ENCODE results near the gene INPP5D. TPM values are rescaled to one million over a fixed set of nuclear protein-coding genes. Genes with fewer than 3 reads are reported as not detected.
A peak's percentile ranks its signal among the peaks of the same experiment; 100 is the strongest.

The INPP5D gene
- total and polyA plus RNA-seq, 4 donors, result 7.6 to 26.1 (median 25.3) TPM

- peaks cover 4 to 10% (median 8%) of the 10 kb centered on the region in 5 donors for H3K4me1 ChIP-seq (ENCODE audit: control insufficient read depth in 5 of 5, insufficient read depth in 5 of 5, low read length in 5 of 5)
- peaks cover 0 to 3% (median 0%) of the 10 kb centered on the region in 4 donors for H3K36me3 ChIP-seq (ENCODE audit: control insufficient read depth in 4 of 4, insufficient read depth in 4 of 4, low read length in 4 of 4)
- no peak for TF ChIP-seq CTCF (IDR thresholded peaks at IDR 0.05; ENCODE audit: control extremely low read depth, extremely low read depth)
- no peaks in the 10 kb centered on the region for H3K9me3 ChIP-seq (ENCODE audit: control insufficient read depth in 4 of 4, insufficient read depth in 3 of 4, low read length in 3 of 4)
- no peaks in the 10 kb centered on the region for H3K27me3 ChIP-seq (ENCODE audit: control insufficient read depth in 3 of 3, insufficient read depth in 3 of 3, low read length in 2 of 3)
- peak overlapping the region in 1 of 2 donors; percentile 52 for H3K27ac ChIP-seq (ENCODE audit: low read depth in 1 of 2, low read length in 1 of 2)
- H3K4me3 ChIP-seq, result no peak overlapping the region
- 69 to 83% methylated on average over 3 of the region's 3 CpGs for WGBS, 2 donors
- ATAC-seq (ENCODE audit: insufficient read depth, low FRiP score), result no peak
- H3K9ac ChIP-seq (ENCODE audit: insufficient read depth in 1 of 2, low read length in 2 of 2), result no peak overlapping the region
- DNase-seq, result no peak
Measured at GRCh38 chr2:233211548-233211895, 151.4 kb downstream of the INPP5D start.

GRCh38 chr2:233213011-233213410, 152.9 kb downstream of the INPP5D start:
- 90 to 94% methylated on average over 15 of the region's 15 CpGs for WGBS, 2 donors
- no peaks in the 10 kb centered on the region for H3K36me3 ChIP-seq (ENCODE audit: control insufficient read depth in 4 of 4, insufficient read depth in 4 of 4, low read length in 4 of 4)
- peaks cover 4 to 10% (median 6%) of the 10 kb centered on the region in 5 donors for H3K4me1 ChIP-seq (ENCODE audit: control insufficient read depth in 5 of 5, insufficient read depth in 5 of 5, low read length in 5 of 5)
- no peak overlapping the region for H3K27ac ChIP-seq (ENCODE audit: low read depth in 1 of 2, low read length in 1 of 2)
- H3K4me3 ChIP-seq, result no peak overlapping the region
- DNase-seq, result no peak
- H3K27me3 ChIP-seq (ENCODE audit: control insufficient read depth in 3 of 3, insufficient read depth in 3 of 3, low read length in 2 of 3), result no peaks in the 10 kb centered on the region
- H3K9ac ChIP-seq (ENCODE audit: insufficient read depth in 1 of 2, low read length in 2 of 2), result no peak overlapping the region
- no peak for ATAC-seq (ENCODE audit: insufficient read depth, low FRiP score)
- H3K9me3 ChIP-seq (ENCODE audit: control insufficient read depth in 4 of 4, insufficient read depth in 3 of 4, low read length in 3 of 4), result no peaks in the 10 kb centered on the region
- no peak for TF ChIP-seq CTCF (IDR thresholded peaks at IDR 0.05; ENCODE audit: control extremely low read depth, extremely low read depth)

GRCh38 chr2:233213975-233214374, 153.8 kb downstream of the INPP5D start:
- H3K4me3 ChIP-seq, result no peak overlapping the region
- H3K36me3 ChIP-seq (ENCODE audit: control insufficient read depth in 4 of 4, insufficient read depth in 4 of 4, low read length in 4 of 4), result no peaks in the 10 kb centered on the region
- no peak for DNase-seq
- H3K27ac ChIP-seq (ENCODE audit: low read depth in 1 of 2, low read length in 1 of 2), result no peak overlapping the region
- ATAC-seq (ENCODE audit: insufficient read depth, low FRiP score), result no peak
- no peak for TF ChIP-seq CTCF (IDR thresholded peaks at IDR 0.05; ENCODE audit: control extremely low read depth, extremely low read depth)
- peaks cover 2 to 10% (median 5%) of the 10 kb centered on the region in 5 donors for H3K4me1 ChIP-seq (ENCODE audit: control insufficient read depth in 5 of 5, insufficient read depth in 5 of 5, low read length in 5 of 5)
- 89 to 92% methylated on average over 6 of the region's 6 CpGs for WGBS, 2 donors
- no peaks in the 10 kb centered on the region for H3K27me3 ChIP-seq (ENCODE audit: control insufficient read depth in 3 of 3, insufficient read depth in 3 of 3, low read length in 2 of 3)
- H3K9ac ChIP-seq (ENCODE audit: insufficient read depth in 1 of 2, low read length in 2 of 2), result no peak overlapping the region
- no peaks in the 10 kb centered on the region for H3K9me3 ChIP-seq (ENCODE audit: control insufficient read depth in 4 of 4, insufficient read depth in 3 of 4, low read length in 3 of 4)

- Histone ChIP-seq H3K27me3 (ENCODE audit: control insufficient read depth in 3 of 3, insufficient read depth in 3 of 3, low read length in 2 of 3) (no peaks in the 10 kb centered on the region), H3K9ac (ENCODE audit: insufficient read depth in 1 of 2, low read length in 2 of 2) (no peak overlapping the region), H3K9me3 (ENCODE audit: control insufficient read depth in 4 of 4, insufficient read depth in 3 of 4, low read length in 3 of 4) (no peaks in the 10 kb centered on the region), H3K4me1 (ENCODE audit: control insufficient read depth in 5 of 5, insufficient read depth in 5 of 5, low read length in 5 of 5) (no peaks in the 10 kb centered on the region), H3K36me3 (ENCODE audit: control insufficient read depth in 4 of 4, insufficient read depth in 4 of 4, low read length in 4 of 4) (no peaks in the 10 kb centered on the region), H3K4me3 (no peak overlapping the region), H3K27ac (ENCODE audit: low read depth in 1 of 2, low read length in 1 of 2) (no peak overlapping the region)
- no peak for ATAC-seq (ENCODE audit: insufficient read depth, low FRiP score)
- 68 to 73% methylated on average over 8 of the region's 8 CpGs for WGBS, 2 donors
- DNase-seq, result no peak
- TF ChIP-seq CTCF (IDR thresholded peaks at IDR 0.05; ENCODE audit: control extremely low read depth, extremely low read depth), result no peak
Measured at GRCh38 chr2:233217892-233218377, 157.8 kb downstream of the INPP5D start.

All from lung (tissue), 12 donors.